NOMO-1 treated with dmso at 0.1 percent for 144 hours (cell line): ENCODE results near the gene TNFRSF14.
"Not testable (repeated sequence)": the region's sequence is repeated elsewhere in the genome, so short reads cannot be mapped to it uniquely, and the experiment has no call there.

Experiments used
- DNase-seq: peaks from one replicate; lab custom pipeline; 2025; ENCODE audit not compliant: unreplicated experiment; lab: John Stamatoyannopoulos, UW

The TNFRSF14 gene

GRCh38 chr1:2553076-2553475 lies 3.1 kb upstream of the TNFRSF14 start:
- DNase-seq: not testable (repeated sequence)

- no peak for DNase-seq
Measured at GRCh38 chr1:2553871-2554620, 2.1 kb upstream of the TNFRSF14 start.

- DNase-seq: no peak
Measured at GRCh38 chr1:2554621-2555387, 1.4 kb upstream of the TNFRSF14 start.

- peak; percentile 29 for DNase-seq
Measured at GRCh38 chr1:2555634-2556276, 416 bp upstream of the TNFRSF14 start.

GRCh38 chr1:2556678-2557481 lies 709 bp downstream of the TNFRSF14 start:
- no peak for DNase-seq

GRCh38 chr1:2557482-2558400 lies 1.6 kb downstream of the TNFRSF14 start:
- no peak for DNase-seq

- no peak for DNase-seq
Measured at GRCh38 chr1:2558420-2558819, 2.2 kb downstream of the TNFRSF14 start.

GRCh38 chr1:2558861-2559260 lies 2.7 kb downstream of the TNFRSF14 start:
- no peak for DNase-seq

GRCh38 chr1:2559509-2560298 lies 3.5 kb downstream of the TNFRSF14 start:
- no peak for DNase-seq

GRCh38 chr1:2560299-2561073 lies 4.3 kb downstream of the TNFRSF14 start:
- no peak for DNase-seq

GRCh38 chr1:2561446-2561845 lies 5.3 kb downstream of the TNFRSF14 start:
- no peak for DNase-seq

- DNase-seq: no peak
Measured at GRCh38 chr1:2561898-2562895, 6.0 kb downstream of the TNFRSF14 start.

- DNase-seq: no peak
Measured at GRCh38 chr1:2563205-2563604, 7.0 kb downstream of the TNFRSF14 start.

GRCh38 chr1:2564006-2564814 lies 8.0 kb downstream of the TNFRSF14 start:
- DNase-seq: no peak

- no peak for DNase-seq
Measured at GRCh38 chr1:2564815-2565374, 8.7 kb downstream of the TNFRSF14 start.
